SJCRH30 (cell line): Measurements from ENCODE around the gene SLC6A6. TPM values are rescaled to one million over a fixed set of nuclear protein-coding genes. Genes with fewer than 3 reads are reported as not detected.

Source experiments
- DNase-seq, 2 experiments: peaks; one replicate each; pipeline ENCODE4 v3.0.0-alpha.2; 2015 to 2020
- H3K27ac ChIP-seq: fragments of 250-450 bp; sonication (Bioruptor Pico); 2 replicates; pipeline ENCODE4 v1.5.1; 2020; ENCODE audit warnings: mild to moderate bottlenecking, moderate library complexity
- H3K27me3 ChIP-seq: fragments of 250-450 bp; sonication (Bioruptor Pico); 2 replicates; pipeline ENCODE4 v1.5.1; 2020; ENCODE audit warnings: mild to moderate bottlenecking, moderate library complexity
- H3K36me3 ChIP-seq: fragments of 250-450 bp; sonication (Bioruptor Pico); 2 replicates; pipeline ENCODE4 v1.5.1; 2020; ENCODE audit warnings: mild to moderate bottlenecking, moderate library complexity
- H3K4me1 ChIP-seq: fragments of 250-450 bp; sonication (Bioruptor Pico); 2 replicates; pipeline ENCODE4 v1.5.1; 2020; ENCODE audit warnings: mild to moderate bottlenecking, moderate library complexity
- H3K4me3 ChIP-seq: fragments of 250-450 bp; sonication (Bioruptor Pico); 2 replicates; pipeline ENCODE4 v1.5.1; 2020; ENCODE audit warnings: mild to moderate bottlenecking, moderate library complexity
- H3K9me3 ChIP-seq: fragments of 250-450 bp; sonication (Bioruptor Pico); replicated peaks from 2 replicates; pipeline ENCODE4 v1.5.1; 2020; ENCODE audit warnings: mild to moderate bottlenecking, moderate library complexity
- total RNA-seq: library from RNA; depleted of rRNA; stranded (reverse); fragments of >200 nt; shearing (Covaris generic); gene quantifications from 2 replicates; pipeline ENCODE4 v1.2.3, GENCODE V29; 2014

SLC6A6 gene
- total RNA-seq, 1 experiment from 2014 or later, result 10.9 TPM

- Histone ChIP-seq H3K27me3 (no peaks in the 10 kb centered on the region), H3K4me3 (no peak overlapping the region)
These were observed 34.3 kb upstream of the SLC6A6 start for GRCh38 chr3:14368146-14368545.

GRCh38 chr3:14368885-14369284, 33.5 kb upstream of the SLC6A6 start:
- no peaks in the 10 kb centered on the region for H3K9me3 ChIP-seq
- no peak overlapping the region for H3K4me3 ChIP-seq
- no peaks in the 10 kb centered on the region for H3K36me3 ChIP-seq
- peaks cover 47% of the 10 kb centered on the region for H3K4me1 ChIP-seq
- H3K27ac ChIP-seq, result no peak overlapping the region
- no peaks in the 10 kb centered on the region for H3K27me3 ChIP-seq
- no peak for DNase-seq

More at GRCh38 chr3:14368146-14368545, 34.3 kb upstream of the SLC6A6 start:
- DNase-seq, result no peak
- H3K27ac ChIP-seq, result no peak overlapping the region
- peaks cover 46% of the 10 kb centered on the region for H3K4me1 ChIP-seq
- H3K36me3 ChIP-seq, result no peaks in the 10 kb centered on the region
- H3K9me3 ChIP-seq, result no peaks in the 10 kb centered on the region

GRCh38 chr3:14369675-14370669, 32.4 kb upstream of the SLC6A6 start:
- Histone ChIP-seq H3K9me3 (no peaks in the 10 kb centered on the region), H3K36me3 (no peaks in the 10 kb centered on the region), H3K4me1 (peaks cover 52% of the 10 kb centered on the region), H3K27me3 (no peaks in the 10 kb centered on the region), H3K4me3 (no peak overlapping the region), H3K27ac (no peak overlapping the region)
- DNase-seq, result no peak

DNA sequence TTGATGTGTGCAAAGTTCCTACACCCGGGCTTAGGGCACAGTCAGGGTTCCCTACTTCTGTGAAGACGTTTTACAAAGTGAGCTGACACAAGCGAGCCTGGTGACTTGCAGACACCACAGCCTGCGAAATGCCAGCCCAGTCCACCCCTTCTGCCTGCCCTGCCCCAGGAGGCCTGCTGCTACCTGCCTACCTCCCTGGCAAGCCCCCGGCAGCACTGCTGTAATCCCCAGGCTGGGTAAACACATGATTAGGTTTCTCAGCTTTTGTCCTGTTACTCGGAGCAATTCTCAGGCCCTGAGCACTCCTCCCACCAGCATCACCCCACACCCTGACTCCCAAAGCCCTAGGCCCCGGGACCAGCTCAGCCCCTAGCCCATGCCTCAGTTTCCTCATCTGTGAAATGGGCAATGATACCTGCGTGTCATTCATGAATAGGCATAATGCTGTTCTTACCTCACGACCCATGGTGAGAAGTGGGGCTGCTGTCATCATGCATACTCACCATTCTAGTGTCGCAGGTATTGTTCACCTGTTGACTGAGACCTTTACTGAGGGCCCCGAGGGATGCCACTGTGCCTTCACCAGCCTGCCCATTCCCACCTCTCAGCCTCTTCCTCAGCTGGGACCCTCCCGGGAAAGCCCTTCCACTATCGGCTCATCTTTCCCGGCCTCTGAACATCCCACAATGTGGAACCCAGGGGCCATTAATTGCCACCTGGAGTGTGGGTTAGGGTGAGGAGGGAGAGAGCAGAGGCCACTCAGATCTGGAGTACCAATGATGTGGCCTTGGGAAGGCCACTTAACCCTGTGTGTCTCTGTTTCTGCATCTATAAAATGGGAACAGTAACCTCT, 31.5 kb upstream of the SLC6A6 start:
- Histone ChIP-seq H3K4me3 (no peak overlapping the region), H3K27me3 (no peaks in the 10 kb centered on the region), H3K36me3 (no peaks in the 10 kb centered on the region), H3K9me3 (no peaks in the 10 kb centered on the region), H3K4me1 (peaks cover 59% of the 10 kb centered on the region), H3K27ac (no peak overlapping the region)
- DNase-seq, result no peak

- Histone ChIP-seq H3K4me3 (no peak overlapping the region), H3K27ac (peak overlapping the region; percentile 49), H3K36me3 (no peaks in the 10 kb centered on the region), H3K4me1 (peaks cover 59% of the 10 kb centered on the region), H3K9me3 (no peaks in the 10 kb centered on the region), H3K27me3 (no peaks in the 10 kb centered on the region)
- peak; percentile 81 to 86 for DNase-seq
These were observed 30.6 kb upstream of the SLC6A6 start for GRCh38 chr3:14371573-14372474.

DNA sequence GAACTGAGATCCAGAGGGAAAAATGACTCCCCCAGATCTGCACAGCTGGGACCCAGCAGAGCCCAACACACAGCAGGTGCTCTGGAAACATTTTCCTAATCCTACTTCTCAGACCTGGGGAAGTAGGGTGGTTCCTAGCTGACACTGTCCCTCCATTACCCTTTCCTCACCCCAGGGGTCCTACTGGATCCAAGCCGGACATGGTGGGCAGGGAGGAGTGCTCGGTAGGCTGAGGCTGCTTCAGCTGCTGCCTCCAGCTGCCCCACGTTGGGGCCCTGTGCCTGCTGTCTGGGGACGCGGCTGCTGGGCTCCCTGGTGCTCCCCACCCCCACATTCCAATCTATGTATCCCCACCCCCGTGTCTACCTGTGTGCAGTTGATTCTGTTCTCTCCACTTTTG, 29.8 kb upstream of the SLC6A6 start:
- Histone ChIP-seq H3K36me3 (no peaks in the 10 kb centered on the region), H3K27me3 (no peaks in the 10 kb centered on the region), H3K4me1 (peaks cover 59% of the 10 kb centered on the region), H3K9me3 (no peaks in the 10 kb centered on the region), H3K27ac (peak overlapping the region; percentile 49), H3K4me3 (no peak overlapping the region)
- peak; percentile 59 to 67 for DNase-seq

DNA sequence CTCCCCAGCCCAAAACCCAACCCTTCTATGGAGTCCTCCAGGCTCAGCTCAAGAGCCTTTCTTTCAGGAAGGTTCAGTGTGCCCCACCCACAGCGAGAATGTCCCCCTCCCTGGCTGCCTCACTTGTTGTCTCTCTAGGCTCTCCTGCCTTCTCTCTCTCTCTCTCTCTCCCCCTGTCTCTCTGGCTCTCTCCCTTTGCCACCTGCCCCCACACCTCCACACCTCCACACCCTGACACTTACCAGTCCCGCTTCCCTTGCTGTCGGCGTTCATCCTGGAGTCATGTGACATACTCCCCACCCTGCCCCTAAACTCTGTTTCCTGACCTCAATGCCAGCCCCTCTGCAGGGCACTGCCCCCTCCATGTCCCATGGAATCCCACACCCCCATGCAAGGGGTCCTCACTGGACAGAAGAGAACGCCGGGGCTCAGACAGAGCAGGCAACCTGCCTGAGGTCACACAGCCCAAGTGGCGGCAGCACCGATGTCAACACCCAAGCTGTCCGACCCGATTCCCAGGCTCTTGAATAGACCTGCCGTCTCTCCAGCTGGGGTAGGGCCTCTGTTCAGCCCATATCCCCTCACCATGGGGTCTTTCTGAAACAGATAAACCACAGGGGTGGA, 28.5 kb upstream of the SLC6A6 start:
- H3K27me3 ChIP-seq, result no peaks in the 10 kb centered on the region
- no peak overlapping the region for H3K4me3 ChIP-seq
- peak overlapping the region; percentile 48 for H3K27ac ChIP-seq
- no peak for DNase-seq
- no peaks in the 10 kb centered on the region for H3K36me3 ChIP-seq
- no peaks in the 10 kb centered on the region for H3K9me3 ChIP-seq
- peaks cover 59% of the 10 kb centered on the region for H3K4me1 ChIP-seq

- H3K4me1 ChIP-seq, result peaks cover 63% of the 10 kb centered on the region
- peak overlapping the region; percentile 48 for H3K27ac ChIP-seq
- DNase-seq, result peak; percentile 69 to 75
These were observed 27.9 kb upstream of the SLC6A6 start for GRCh38 chr3:14374444-14374883.

DNA sequence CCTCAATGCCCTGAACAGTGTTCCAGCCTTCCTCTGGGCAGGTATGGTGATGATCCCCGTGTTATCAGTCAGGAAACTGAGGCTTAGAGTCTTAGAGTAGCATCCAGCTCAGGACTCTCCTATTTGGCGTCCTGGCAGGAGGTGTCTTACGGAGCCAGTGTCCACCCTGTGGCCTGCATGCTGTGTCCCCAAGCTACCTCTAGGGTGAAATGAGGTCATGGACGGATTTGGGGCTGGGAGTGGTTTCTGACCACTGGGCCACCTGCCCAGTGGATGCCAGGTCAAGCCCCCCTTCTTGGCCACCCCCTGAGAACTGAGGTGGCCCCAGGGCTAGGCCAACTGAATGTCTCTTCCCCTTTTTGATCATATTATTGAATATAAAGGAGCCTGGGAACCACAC, 27.2 kb upstream of the SLC6A6 start:
- Histone ChIP-seq H3K4me3 (no peak overlapping the region), H3K27me3 (no peaks in the 10 kb centered on the region), H3K4me1 (peaks cover 59% of the 10 kb centered on the region), H3K36me3 (no peaks in the 10 kb centered on the region), H3K9me3 (no peaks in the 10 kb centered on the region), H3K27ac (peak overlapping the region; percentile 48)
- DNase-seq, result no peak

More at GRCh38 chr3:14374444-14374883, 27.9 kb upstream of the SLC6A6 start:
- no peaks in the 10 kb centered on the region for H3K27me3 ChIP-seq
- H3K9me3 ChIP-seq, result no peaks in the 10 kb centered on the region
- no peak overlapping the region for H3K4me3 ChIP-seq
- no peaks in the 10 kb centered on the region for H3K36me3 ChIP-seq

GRCh38 chr3:14376348-14377043, 25.9 kb upstream of the SLC6A6 start:
- Histone ChIP-seq H3K4me3 (no peak overlapping the region), H3K4me1 (peaks cover 54% of the 10 kb centered on the region), H3K36me3 (no peaks in the 10 kb centered on the region), H3K9me3 (no peaks in the 10 kb centered on the region), H3K27me3 (no peaks in the 10 kb centered on the region), H3K27ac (no peak overlapping the region)
- DNase-seq, result no peak

DNA sequence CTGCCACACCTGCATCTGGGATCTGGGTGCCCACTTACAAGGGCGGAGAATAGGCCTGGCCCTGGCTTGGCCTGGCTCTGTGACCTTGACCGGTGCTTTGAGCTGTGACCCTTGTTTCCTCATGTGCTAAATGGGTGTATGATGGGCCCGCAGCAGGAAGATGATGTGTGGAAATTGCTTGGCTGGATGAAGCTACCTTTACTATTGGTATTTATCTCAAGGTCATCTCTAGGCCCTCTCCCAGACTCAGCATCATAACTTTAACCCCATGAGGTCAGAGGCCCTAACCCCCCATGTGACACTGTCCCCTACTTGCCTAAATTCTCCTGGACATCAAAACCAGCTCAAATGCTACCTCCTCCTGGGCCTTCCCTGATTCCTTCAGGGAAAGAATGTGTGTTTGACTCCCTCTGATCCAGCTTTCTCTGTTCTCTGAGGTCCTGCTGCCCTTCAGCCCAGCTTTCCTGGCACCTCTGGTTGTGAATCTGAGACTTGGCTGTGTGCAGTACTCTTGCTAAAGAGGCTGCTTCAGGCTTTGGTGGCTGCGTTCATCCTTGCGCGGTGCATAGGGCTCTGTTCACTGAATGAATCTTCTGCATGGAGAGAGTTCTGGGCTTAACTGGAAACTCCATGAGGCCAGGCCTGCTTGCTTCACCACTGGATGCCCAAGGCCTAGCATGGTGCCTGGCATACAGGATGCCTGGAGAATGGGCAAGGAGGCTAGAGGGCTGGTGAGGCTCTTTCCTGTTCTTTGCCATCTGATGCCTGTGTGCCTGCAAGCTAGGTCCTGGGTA, 25.2 kb upstream of the SLC6A6 start:
- no peak for DNase-seq
- Histone ChIP-seq H3K27me3 (no peaks in the 10 kb centered on the region), H3K4me3 (no peak overlapping the region), H3K27ac (no peak overlapping the region), H3K9me3 (no peaks in the 10 kb centered on the region), H3K4me1 (peaks cover 50% of the 10 kb centered on the region), H3K36me3 (no peaks in the 10 kb centered on the region)

GRCh38 chr3:14377838-14378169, 24.6 kb upstream of the SLC6A6 start:
- H3K27me3 ChIP-seq, result no peaks in the 10 kb centered on the region
- no peak overlapping the region for H3K27ac ChIP-seq
- H3K4me3 ChIP-seq, result no peak overlapping the region
- H3K4me1 ChIP-seq, result peaks cover 44% of the 10 kb centered on the region
- H3K36me3 ChIP-seq, result no peaks in the 10 kb centered on the region
- no peak for DNase-seq
- no peaks in the 10 kb centered on the region for H3K9me3 ChIP-seq

DNA sequence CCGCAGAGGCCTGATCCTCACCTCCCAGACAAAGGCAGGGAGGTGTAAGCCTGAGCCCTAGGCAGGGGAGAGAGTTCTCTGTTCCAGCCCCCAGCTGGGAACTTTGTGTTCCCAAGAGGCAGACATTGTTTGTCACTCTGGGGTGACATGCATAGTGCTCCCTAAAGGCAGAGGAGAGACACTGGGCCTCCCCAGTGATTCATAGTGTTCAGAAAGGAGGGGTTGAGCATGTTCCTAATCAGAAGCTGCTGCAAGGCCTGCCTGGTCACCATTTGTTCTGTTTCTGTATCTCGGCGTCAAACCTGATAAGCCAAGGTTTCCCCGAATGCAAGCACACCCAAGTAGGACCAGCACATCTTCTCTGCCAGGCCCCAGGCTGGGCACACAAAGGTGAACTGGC, 24.0 kb upstream of the SLC6A6 start:
- H3K9me3 ChIP-seq, result no peaks in the 10 kb centered on the region
- no peaks in the 10 kb centered on the region for H3K36me3 ChIP-seq
- H3K27me3 ChIP-seq, result no peaks in the 10 kb centered on the region
- no peak overlapping the region for H3K4me3 ChIP-seq
- H3K4me1 ChIP-seq, result peaks cover 38% of the 10 kb centered on the region
- no peak for DNase-seq
- no peak overlapping the region for H3K27ac ChIP-seq
